HUES6 (cell line): ENCODE measurements around the gene CPT1C.

ENCODE experiments used
- H3K27ac ChIP-seq: 2 replicates; pipeline ENCODE4 v1.7.0; 2013; ENCODE audit warnings: low read depth, mild to moderate bottlenecking, low read length, inconsistent platforms
- H3K27me3 ChIP-seq: 2 replicates; pipeline ENCODE4 v1.6.1; 2013; ENCODE audit warnings: low read length; ENCODE audit not compliant: control insufficient read depth, insufficient read depth
- H3K36me3 ChIP-seq: 2 replicates; pipeline ENCODE4 v1.6.1; 2013; ENCODE audit warnings: low read length; ENCODE audit not compliant: control insufficient read depth, insufficient read depth
- H3K4me1 ChIP-seq: 2 replicates; pipeline ENCODE4 v1.6.1; 2013; ENCODE audit warnings: low read length; ENCODE audit not compliant: control insufficient read depth, insufficient read depth
- H3K4me3 ChIP-seq: 2 replicates; pipeline ENCODE4 v1.5.1; 2013; ENCODE audit warnings: low read depth, low read length
- H3K9ac ChIP-seq: one replicate; pipeline ENCODE4 v1.6.1; 2013; ENCODE audit warnings: mild to moderate bottlenecking, low read length
- H3K9me3 ChIP-seq: 2 replicates; pipeline ENCODE4 v1.6.1; 2013; ENCODE audit warnings: low read depth, low read length; ENCODE audit not compliant: control insufficient read depth, insufficient read depth

Gene CPT1C

GRCh38 chr19:49652551-49653465 is 38.1 kb upstream of the CPT1C start:
- peaks cover 83% of the 10 kb centered on the region for H3K36me3 ChIP-seq
- no peaks in the 10 kb centered on the region for H3K9me3 ChIP-seq
- no peak overlapping the region for H3K9ac ChIP-seq
- H3K27ac ChIP-seq, result no peak overlapping the region
- H3K4me3 ChIP-seq, result no peak overlapping the region
- no peaks in the 10 kb centered on the region for H3K27me3 ChIP-seq
- H3K4me1 ChIP-seq, result peaks cover 9% of the 10 kb centered on the region

- Histone ChIP-seq H3K9me3 (no peaks in the 10 kb centered on the region), H3K4me3 (no peak overlapping the region), H3K27me3 (no peaks in the 10 kb centered on the region), H3K9ac (no peak overlapping the region), H3K36me3 (peaks cover 84% of the 10 kb centered on the region), H3K4me1 (peaks cover 9% of the 10 kb centered on the region), H3K27ac (no peak overlapping the region)
Observed at GRCh38 chr19:49653466-49653806, 37.5 kb upstream of the CPT1C start.

- no peak overlapping the region for H3K9ac ChIP-seq
- peaks cover 9% of the 10 kb centered on the region for H3K4me1 ChIP-seq
- peaks cover 88% of the 10 kb centered on the region for H3K36me3 ChIP-seq
- H3K4me3 ChIP-seq, result no peak overlapping the region
- H3K27ac ChIP-seq, result no peak overlapping the region
- no peaks in the 10 kb centered on the region for H3K9me3 ChIP-seq
- no peaks in the 10 kb centered on the region for H3K27me3 ChIP-seq
Observed at GRCh38 chr19:49654581-49654980, 36.3 kb upstream of the CPT1C start.

- H3K4me1 ChIP-seq, result peaks cover 9% of the 10 kb centered on the region
- H3K27me3 ChIP-seq, result no peaks in the 10 kb centered on the region
- peaks cover 89% of the 10 kb centered on the region for H3K36me3 ChIP-seq
- no peak overlapping the region for H3K27ac ChIP-seq
- peaks cover 8% of the 10 kb centered on the region for H3K9me3 ChIP-seq
- H3K9ac ChIP-seq, result no peak overlapping the region
- H3K4me3 ChIP-seq, result no peak overlapping the region
Observed at GRCh38 chr19:49655570-49656455, 35.1 kb upstream of the CPT1C start.

GRCh38 chr19:49656456-49657109 is 34.3 kb upstream of the CPT1C start:
- no peak overlapping the region for H3K27ac ChIP-seq
- no peak overlapping the region for H3K9ac ChIP-seq
- peaks cover 8% of the 10 kb centered on the region for H3K9me3 ChIP-seq
- peaks cover 91% of the 10 kb centered on the region for H3K36me3 ChIP-seq
- peaks cover 9% of the 10 kb centered on the region for H3K4me1 ChIP-seq
- H3K27me3 ChIP-seq, result no peaks in the 10 kb centered on the region
- H3K4me3 ChIP-seq, result no peak overlapping the region

- Histone ChIP-seq H3K4me1 (peaks cover 9% of the 10 kb centered on the region), H3K36me3 (peaks cover 96% of the 10 kb centered on the region), H3K9me3 (peaks cover 8% of the 10 kb centered on the region), H3K4me3 (no peak overlapping the region), H3K27ac (no peak overlapping the region), H3K27me3 (no peaks in the 10 kb centered on the region), H3K9ac (no peak overlapping the region)
Observed at GRCh38 chr19:49657493-49658138, 33.3 kb upstream of the CPT1C start.

- Histone ChIP-seq H3K36me3 (peaks cover 97% of the 10 kb centered on the region), H3K4me3 (no peak overlapping the region), H3K9me3 (peaks cover 8% of the 10 kb centered on the region), H3K9ac (no peak overlapping the region), H3K27ac (no peak overlapping the region), H3K27me3 (no peaks in the 10 kb centered on the region), H3K4me1 (peaks cover 9% of the 10 kb centered on the region)
Observed at GRCh38 chr19:49658139-49658517, 32.8 kb upstream of the CPT1C start.

- Histone ChIP-seq H3K27ac (no peak overlapping the region), H3K27me3 (no peaks in the 10 kb centered on the region), H3K4me3 (no peak overlapping the region), H3K4me1 (peaks cover 9% of the 10 kb centered on the region), H3K9me3 (peaks cover 8% of the 10 kb centered on the region), H3K9ac (no peak overlapping the region), H3K36me3 (peaks cover 93% of the 10 kb centered on the region)
Observed at GRCh38 chr19:49658566-49659442, 32.1 kb upstream of the CPT1C start.

GRCh38 chr19:49660338-49660961 is 30.5 kb upstream of the CPT1C start:
- Histone ChIP-seq H3K36me3 (peaks cover 76% of the 10 kb centered on the region), H3K27me3 (no peaks in the 10 kb centered on the region), H3K9ac (no peak overlapping the region), H3K9me3 (peaks cover 8% of the 10 kb centered on the region), H3K4me3 (no peak overlapping the region), H3K4me1 (peaks cover 11% of the 10 kb centered on the region), H3K27ac (no peak overlapping the region)
